GM10248 (cell line): ENCODE measurements around the gene DLG2.

Experiments
- CTCF ChIA-PET: fragments of 300-600 bp; sonication (Branson Sonifier 250); formaldehyde crosslinking; extraction: SDS; loops from one replicate; lab custom pipeline; 2021; ENCODE audit warnings: antibody characterized with exemption; lab: Yijun Ruan, JAX
- POLR2A ChIA-PET: fragments of 350-650 bp; sonication (Branson Sonifier 250); formaldehyde crosslinking; extraction: SDS; loops from one replicate; lab custom pipeline; 2020; ENCODE audit warnings: antibody characterized with exemption; lab: Yijun Ruan, JAX
- DNase-seq: peaks from one replicate; pipeline ENCODE4 v3.0.0; 2012; ENCODE audit errors: extremely low spot score
- CTCF ChIP-seq: IDR thresholded peaks from 2 replicates; pipeline ENCODE4 v1.5.1; 2012; ENCODE audit warnings: mild to moderate bottlenecking, low read depth; ENCODE audit errors: extremely low read depth, missing control alignments, control extremely low read depth

DLG2 gene

GRCh38 chr11:83546368-83546767 lies 2080.8 kb downstream of the DLG2 start:
- POLR2A ChIA-PET: no interaction called here
- no peak for DNase-seq
- CTCF ChIA-PET: interaction anchor here (1.0 to 1.6 kb wide), 2 partner anchors 11 to 125 kb away, joined by 3 read pairs; no protein-coding TSS in a partner anchor
- no peak for TF ChIP-seq CTCF

- CTCF ChIA-PET: interaction anchor here (1.0 to 1.6 kb wide), 3 partner anchors 10 to 126 kb away, joined by 3 read pairs; no protein-coding TSS in a partner anchor
- TF ChIP-seq CTCF: no peak
- POLR2A ChIA-PET: no interaction called here
- no peak for DNase-seq
Observed at GRCh38 chr11:83545494-83546260, 2081.5 kb downstream of the DLG2 start.

GRCh38 chr11:83544846-83545245 lies 2082.3 kb downstream of the DLG2 start:
- CTCF ChIA-PET: interaction anchor here (1.6 kb wide), 1 partner anchor 9 kb away, joined by 3 read pairs; no protein-coding TSS in a partner anchor
- TF ChIP-seq CTCF: no peak
- no peak for DNase-seq
- POLR2A ChIA-PET: no interaction called here

- DNase-seq: no peak
- TF ChIP-seq CTCF: no peak
- ChIA-PET CTCF (no interaction called here), POLR2A (no interaction called here)
Observed at GRCh38 chr11:83543706-83544439, 2083.3 kb downstream of the DLG2 start.

- CTCF ChIA-PET: interaction anchor here (0.9 kb wide), 1 partner anchor 26 kb away, joined by 3 read pairs; no protein-coding TSS in a partner anchor
- POLR2A ChIA-PET: no interaction called here
- TF ChIP-seq CTCF: no peak
- no peak for DNase-seq
Observed at GRCh38 chr11:83542861-83543260, 2084.3 kb downstream of the DLG2 start.

GRCh38 chr11:83540728-83541127 lies 2086.4 kb downstream of the DLG2 start:
- TF ChIP-seq CTCF: no peak
- no peak for DNase-seq
- ChIA-PET CTCF (no interaction called here), POLR2A (no interaction called here)
